ENCODE data around the gene TSHZ2. TPM values are rescaled to one million over a fixed set of nuclear protein-coding genes. Genes with fewer than 3 reads are reported as not detected.

Gene TSHZ2
- total and polyA plus RNA-seq, 9 of the 15 experiments (the other 6 are each of a cell fraction or from before 2014, with no cell fraction given), result 0.03 to 0.20 (median 0.05) TPM; not detected in 4

DNA sequence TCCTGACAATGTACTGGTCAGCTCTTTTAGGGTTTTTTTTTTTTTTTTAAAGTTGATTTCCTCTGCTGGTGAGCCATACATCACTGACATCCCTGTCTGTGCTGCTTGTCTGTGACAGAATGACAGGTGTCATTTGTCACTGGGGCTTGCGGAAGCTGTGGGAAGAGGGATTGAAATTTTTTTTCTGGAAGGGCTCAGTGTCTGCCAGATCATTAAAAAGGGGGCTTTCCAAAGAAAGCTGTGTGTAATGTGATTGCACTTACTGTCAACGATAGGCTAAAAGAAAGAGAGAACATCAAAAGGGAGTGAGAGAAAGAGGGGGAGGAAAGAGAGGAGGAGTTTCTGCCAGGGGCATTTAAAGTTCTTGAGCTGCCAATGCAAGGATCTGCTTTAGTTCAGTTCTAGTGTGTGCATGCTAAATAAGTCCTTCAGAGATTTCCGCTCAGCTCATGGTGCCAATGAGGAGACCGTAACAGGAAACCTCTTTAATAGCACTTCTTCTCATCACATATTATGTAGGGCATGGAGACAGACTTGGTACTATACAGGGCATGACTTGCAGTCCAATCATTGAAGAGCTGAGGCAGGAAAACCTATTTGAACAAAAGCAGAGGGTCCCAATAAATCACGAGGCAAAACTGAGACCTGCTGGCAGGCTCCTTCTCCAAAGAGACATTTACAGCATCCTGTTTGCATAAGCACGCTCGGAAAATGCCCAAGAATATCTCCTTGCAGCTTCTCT lies 177.2 kb downstream of the TSHZ2 start (continued):
- TF ChIP-seq, protein P1, sequence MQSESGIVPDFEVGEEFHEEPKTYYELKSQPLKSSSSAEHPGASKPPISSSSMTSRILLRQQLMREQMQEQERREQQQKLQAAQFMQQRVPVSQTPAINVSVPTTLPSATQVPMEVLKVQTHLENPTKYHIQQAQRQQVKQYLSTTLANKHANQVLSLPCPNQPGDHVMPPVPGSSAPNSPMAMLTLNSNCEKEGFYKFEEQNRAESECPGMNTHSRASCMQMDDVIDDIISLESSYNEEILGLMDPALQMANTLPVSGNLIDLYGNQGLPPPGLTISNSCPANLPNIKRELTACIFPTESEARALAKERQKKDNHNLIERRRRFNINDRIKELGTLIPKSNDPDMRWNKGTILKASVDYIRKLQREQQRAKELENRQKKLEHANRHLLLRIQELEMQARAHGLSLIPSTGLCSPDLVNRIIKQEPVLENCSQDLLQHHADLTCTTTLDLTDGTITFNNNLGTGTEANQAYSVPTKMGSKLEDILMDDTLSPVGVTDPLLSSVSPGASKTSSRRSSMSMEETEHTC (IDR thresholded peaks at IDR 0.05), result no peak
- TF ChIP-seq CBX1 (IDR thresholded peaks at IDR 0.05; ENCODE audit: low read depth) (no peak), SAP30 (IDR thresholded peaks at IDR 0.05; ENCODE audit: borderline replicate concordance, insufficient read depth, low read depth, low read length, poor library complexity, severe bottlenecking) (no peak), ZNF384 (IDR thresholded peaks at IDR 0.05; ENCODE audit: low read depth, low read length) (peak; percentile 72), PPARD (CRISPR knock-in tag; IDR thresholded peaks at IDR 0.05) (no peak), PRPF4 (IDR thresholded peaks at IDR 0.05; ENCODE audit: insufficient read depth, low read depth, low read length, poor library complexity, severe bottlenecking) (no peak), CBFA2T3 (IDR thresholded peaks at IDR 0.05) (no peak)
- TF ChIP-seq, protein P2, sequence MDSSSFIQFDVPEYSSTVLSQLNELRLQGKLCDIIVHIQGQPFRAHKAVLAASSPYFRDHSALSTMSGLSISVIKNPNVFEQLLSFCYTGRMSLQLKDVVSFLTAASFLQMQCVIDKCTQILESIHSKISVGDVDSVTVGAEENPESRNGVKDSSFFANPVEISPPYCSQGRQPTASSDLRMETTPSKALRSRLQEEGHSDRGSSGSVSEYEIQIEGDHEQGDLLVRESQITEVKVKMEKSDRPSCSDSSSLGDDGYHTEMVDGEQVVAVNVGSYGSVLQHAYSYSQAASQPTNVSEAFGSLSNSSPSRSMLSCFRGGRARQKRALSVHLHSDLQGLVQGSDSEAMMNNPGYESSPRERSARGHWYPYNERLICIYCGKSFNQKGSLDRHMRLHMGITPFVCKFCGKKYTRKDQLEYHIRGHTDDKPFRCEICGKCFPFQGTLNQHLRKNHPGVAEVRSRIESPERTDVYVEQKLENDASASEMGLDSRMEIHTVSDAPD (CRISPR knock-in tag; IDR thresholded peaks at IDR 0.05), result no peak
- TF ChIP-seq, protein P3, sequence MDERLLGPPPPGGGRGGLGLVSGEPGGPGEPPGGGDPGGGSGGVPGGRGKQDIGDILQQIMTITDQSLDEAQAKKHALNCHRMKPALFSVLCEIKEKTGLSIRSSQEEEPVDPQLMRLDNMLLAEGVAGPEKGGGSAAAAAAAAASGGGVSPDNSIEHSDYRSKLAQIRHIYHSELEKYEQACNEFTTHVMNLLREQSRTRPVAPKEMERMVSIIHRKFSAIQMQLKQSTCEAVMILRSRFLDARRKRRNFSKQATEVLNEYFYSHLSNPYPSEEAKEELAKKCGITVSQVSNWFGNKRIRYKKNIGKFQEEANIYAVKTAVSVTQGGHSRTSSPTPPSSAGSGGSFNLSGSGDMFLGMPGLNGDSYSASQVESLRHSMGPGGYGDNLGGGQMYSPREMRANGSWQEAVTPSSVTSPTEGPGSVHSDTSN (CRISPR knock-in tag; IDR thresholded peaks at IDR 0.05; ENCODE audit: low read depth), result peak; percentile 34
- TF ChIP-seq, protein P3 (tag; conservative IDR thresholded peaks at IDR 0.05; ENCODE audit: low read depth), result peak; percentile 98
- TF ChIP-seq, protein P4, sequence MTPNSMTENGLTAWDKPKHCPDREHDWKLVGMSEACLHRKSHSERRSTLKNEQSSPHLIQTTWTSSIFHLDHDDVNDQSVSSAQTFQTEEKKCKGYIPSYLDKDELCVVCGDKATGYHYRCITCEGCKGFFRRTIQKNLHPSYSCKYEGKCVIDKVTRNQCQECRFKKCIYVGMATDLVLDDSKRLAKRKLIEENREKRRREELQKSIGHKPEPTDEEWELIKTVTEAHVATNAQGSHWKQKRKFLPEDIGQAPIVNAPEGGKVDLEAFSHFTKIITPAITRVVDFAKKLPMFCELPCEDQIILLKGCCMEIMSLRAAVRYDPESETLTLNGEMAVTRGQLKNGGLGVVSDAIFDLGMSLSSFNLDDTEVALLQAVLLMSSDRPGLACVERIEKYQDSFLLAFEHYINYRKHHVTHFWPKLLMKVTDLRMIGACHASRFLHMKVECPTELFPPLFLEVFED (CRISPR knock-in tag; conservative IDR thresholded peaks at IDR 0.05), result no peak
- TF ChIP-seq, protein P5, sequence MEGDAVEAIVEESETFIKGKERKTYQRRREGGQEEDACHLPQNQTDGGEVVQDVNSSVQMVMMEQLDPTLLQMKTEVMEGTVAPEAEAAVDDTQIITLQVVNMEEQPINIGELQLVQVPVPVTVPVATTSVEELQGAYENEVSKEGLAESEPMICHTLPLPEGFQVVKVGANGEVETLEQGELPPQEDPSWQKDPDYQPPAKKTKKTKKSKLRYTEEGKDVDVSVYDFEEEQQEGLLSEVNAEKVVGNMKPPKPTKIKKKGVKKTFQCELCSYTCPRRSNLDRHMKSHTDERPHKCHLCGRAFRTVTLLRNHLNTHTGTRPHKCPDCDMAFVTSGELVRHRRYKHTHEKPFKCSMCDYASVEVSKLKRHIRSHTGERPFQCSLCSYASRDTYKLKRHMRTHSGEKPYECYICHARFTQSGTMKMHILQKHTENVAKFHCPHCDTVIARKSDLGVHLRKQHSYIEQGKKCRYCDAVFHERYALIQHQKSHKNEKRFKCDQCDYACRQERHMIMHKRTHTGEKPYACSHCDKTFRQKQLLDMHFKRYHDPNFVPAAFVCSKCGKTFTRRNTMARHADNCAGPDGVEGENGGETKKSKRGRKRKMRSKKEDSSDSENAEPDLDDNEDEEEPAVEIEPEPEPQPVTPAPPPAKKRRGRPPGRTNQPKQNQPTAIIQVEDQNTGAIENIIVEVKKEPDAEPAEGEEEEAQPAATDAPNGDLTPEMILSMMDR (IDR thresholded peaks at IDR 0.05 in 2 of 3, conservative IDR thresholded peaks at IDR 0.05 in 1 of 3; ENCODE audit: insufficient read depth in 2 of 3, low read depth in 1 of 3, low read length in 3 of 3), result no peak
